ENCODE data around the gene HUS1.

- no peak for TF ChIP-seq CTCF (IDR thresholded peaks at IDR 0.05; ENCODE audit: borderline replicate concordance, extremely low read depth, low read length, poor library complexity, severe bottlenecking)
- no peak for TF ChIP-seq EZH2 (IDR thresholded peaks at IDR 0.05; ENCODE audit: borderline replicate concordance, low read depth, low read length, severe bottlenecking)
These were observed 38.1 kb downstream of the HUS1 start for GRCh38 chr7:47941136-47941844.

All from DND-41 (cell line).